ENCODE results near the gene P4HB.

- TF ChIP-seq ZBTB7A (IDR thresholded peaks at IDR 0.05; ENCODE audit: low read depth) (no peak), TEAD4 (IDR thresholded peaks at IDR 0.05) (no peak), FOXM1 (IDR thresholded peaks at IDR 0.05; ENCODE audit: borderline replicate concordance, low read depth) (no peak), EP300 (IDR thresholded peaks at IDR 0.05; ENCODE audit: borderline replicate concordance) (no peak), RAD21 (IDR thresholded peaks at IDR 0.05; ENCODE audit: low read depth) (no peak), CEBPB (IDR thresholded peaks at IDR 0.05) (no peak), REST (IDR thresholded peaks at IDR 0.05; ENCODE audit: low read depth) (no peak), MAX (IDR thresholded peaks at IDR 0.05) (no peak), TCF12 (IDR thresholded peaks at IDR 0.05; ENCODE audit: low read depth) (no peak)
These were observed 10.6 kb upstream of the P4HB start, which contains the start of gene ARHGDIA for GRCh38 chr17:81870981-81871386.
